ENCODE data around the gene SERINC5. TPM values are rescaled to one million over a fixed set of nuclear protein-coding genes. Genes with fewer than 3 reads are reported as not detected.
"Not testable (repeated sequence)": the region's sequence is repeated elsewhere in the genome, so short reads cannot be mapped to it uniquely, and the experiment has no call there.

SERINC5 gene
- total RNA-seq, 2 experiments from 2014 or later = 85.7 to 88.8 TPM

- Mint-ChIP-seq H3K4me1 (peaks cover 54% of the 10 kb centered on the region), H3K36me3 (ENCODE audit: low read depth) (peaks cover 74% of the 10 kb centered on the region), H3K4me3 (no peak overlapping the region), H3K9me3 (no peaks in the 10 kb centered on the region), H3K27me3 (no peaks in the 10 kb centered on the region), H3K27ac (peak overlapping the region; percentile 58)
- no peak for DNase-seq
- ChIA-PET POLR2A (interaction anchor here (0.7 kb wide), 1 partner anchor 48 kb away, joined by 3 read pairs; no protein-coding TSS in a partner anchor), CTCF (interaction anchor here (0.6 to 7.6 kb wide), 7 partner anchors 11 to 69 kb away, joined by 3 to 36 read pairs (median 5); no protein-coding TSS in a partner anchor)
Measured at GRCh38 chr5:80204808-80205614, 50.8 kb downstream of the SERINC5 start.

- Mint-ChIP-seq H3K36me3 (ENCODE audit: low read depth) (peaks cover 85% of the 10 kb centered on the region), H3K4me1 (peaks cover 60% of the 10 kb centered on the region)
- POLR2A ChIA-PET, H3K9me3 Mint-ChIP-seq, DNase-seq, H3K27me3 Mint-ChIP-seq, H3K27ac Mint-ChIP-seq, H3K4me3 Mint-ChIP-seq: not testable (repeated sequence)
- CTCF ChIA-PET = interaction anchor here (7.6 kb wide), 1 partner anchor 8 kb away, joined by 36 read pairs; no protein-coding TSS in a partner anchor
Measured at GRCh38 chr5:80201763-80202162, 54.1 kb downstream of the SERINC5 start.

- no peak overlapping the region for H3K4me3 Mint-ChIP-seq
- H3K36me3 Mint-ChIP-seq (ENCODE audit: low read depth) = peaks cover 78% of the 10 kb centered on the region
- ChIA-PET CTCF (interaction anchor here (1.5 kb wide), 1 partner anchor 46 kb away, joined by 4 read pairs; no protein-coding TSS in a partner anchor), POLR2A (no interaction called here)
- no peaks in the 10 kb centered on the region for H3K27me3 Mint-ChIP-seq
- peaks cover 57% of the 10 kb centered on the region for H3K4me1 Mint-ChIP-seq
- peak overlapping the region; percentile 27 for H3K27ac Mint-ChIP-seq
- no peaks in the 10 kb centered on the region for H3K9me3 Mint-ChIP-seq
- DNase-seq = no peak
Measured at GRCh38 chr5:80198920-80199319, 56.9 kb downstream of the SERINC5 start.

GRCh38 chr5:80198399-80198798 is 57.4 kb downstream of the SERINC5 start:
- Mint-ChIP-seq H3K9me3 (no peaks in the 10 kb centered on the region), H3K36me3 (ENCODE audit: low read depth) (peaks cover 78% of the 10 kb centered on the region), H3K27me3 (no peaks in the 10 kb centered on the region), H3K4me1 (peaks cover 61% of the 10 kb centered on the region), H3K27ac (peak overlapping the region; percentile 27), H3K4me3 (no peak overlapping the region)
- CTCF ChIA-PET = interaction anchor here (0.9 to 1.5 kb wide), 4 partner anchors 12 to 77 kb away, joined by 3 to 5 read pairs (median 4); no protein-coding TSS in a partner anchor
- no peak for DNase-seq
- POLR2A ChIA-PET = no interaction called here

GRCh38 chr5:80195837-80196400 is 59.9 kb downstream of the SERINC5 start:
- peaks cover 70% of the 10 kb centered on the region for H3K36me3 Mint-ChIP-seq (ENCODE audit: low read depth)
- H3K27me3 Mint-ChIP-seq = no peaks in the 10 kb centered on the region
- H3K9me3 Mint-ChIP-seq = no peaks in the 10 kb centered on the region
- H3K27ac Mint-ChIP-seq = peak overlapping the region; percentile 47
- ChIA-PET CTCF (interaction anchor here (0.9 to 4.5 kb wide), 5 partner anchors 8 to 51 kb away, joined by 3 to 36 read pairs (median 4); no protein-coding TSS in a partner anchor), POLR2A (no interaction called here)
- peaks cover 77% of the 10 kb centered on the region for H3K4me1 Mint-ChIP-seq
- no peak overlapping the region for H3K4me3 Mint-ChIP-seq
- DNase-seq = no peak

GRCh38 chr5:80194468-80194867 is 61.4 kb downstream of the SERINC5 start:
- H3K27me3 Mint-ChIP-seq = no peaks in the 10 kb centered on the region
- no peaks in the 10 kb centered on the region for H3K9me3 Mint-ChIP-seq
- peak; percentile 40 for DNase-seq
- peak overlapping the region; percentile 33 for H3K4me3 Mint-ChIP-seq
- ChIA-PET CTCF (interaction anchor here (0.6 to 4.5 kb wide), 5 partner anchors 10 to 313 kb away, joined by 3 to 36 read pairs (median 3); no protein-coding TSS in a partner anchor), POLR2A (no interaction called here)
- H3K27ac Mint-ChIP-seq = peak overlapping the region; percentile 94
- H3K36me3 Mint-ChIP-seq (ENCODE audit: low read depth) = peaks cover 70% of the 10 kb centered on the region
- H3K4me1 Mint-ChIP-seq = peaks cover 87% of the 10 kb centered on the region

- ChIA-PET CTCF (interaction anchor here (0.5 to 4.5 kb wide), 7 partner anchors 11 to 220 kb away, joined by 3 to 36 read pairs (median 3); no protein-coding TSS in a partner anchor), POLR2A (no interaction called here)
- peaks cover 65% of the 10 kb centered on the region for H3K36me3 Mint-ChIP-seq (ENCODE audit: low read depth)
- H3K4me1 Mint-ChIP-seq = peaks cover 87% of the 10 kb centered on the region
- H3K9me3 Mint-ChIP-seq = no peaks in the 10 kb centered on the region
- H3K27ac Mint-ChIP-seq = peak overlapping the region; percentile 94
- H3K4me3 Mint-ChIP-seq = peak overlapping the region; percentile 63
- no peak for DNase-seq
- H3K27me3 Mint-ChIP-seq = no peaks in the 10 kb centered on the region
Measured at GRCh38 chr5:80193401-80193800, 62.4 kb downstream of the SERINC5 start.

GRCh38 chr5:80192507-80193241 is 63.2 kb downstream of the SERINC5 start:
- Mint-ChIP-seq H3K4me3 (peak overlapping the region; percentile 63), H3K4me1 (peaks cover 86% of the 10 kb centered on the region), H3K9me3 (no peaks in the 10 kb centered on the region), H3K27ac (peak overlapping the region; percentile 94), H3K36me3 (ENCODE audit: low read depth) (peaks cover 62% of the 10 kb centered on the region), H3K27me3 (no peaks in the 10 kb centered on the region)
- ChIA-PET CTCF (interaction anchor here (0.6 to 4.5 kb wide), 11 partner anchors 10 to 219 kb away, joined by 3 to 36 read pairs (median 3); no protein-coding TSS in a partner anchor), POLR2A (interaction anchor here (1.1 kb wide), 1 partner anchor 62 kb away, joined by 4 read pairs; no protein-coding TSS in a partner anchor)
- DNase-seq = peak; percentile 35

- no peaks in the 10 kb centered on the region for H3K9me3 Mint-ChIP-seq
- CTCF ChIA-PET = interaction anchor here (0.8 to 4.5 kb wide), 6 partner anchors 9 to 63 kb away, joined by 3 to 36 read pairs (median 4); no protein-coding TSS in a partner anchor
- peak; percentile 63 for DNase-seq
- H3K27ac Mint-ChIP-seq = peak overlapping the region; percentile 94
- no peaks in the 10 kb centered on the region for H3K27me3 Mint-ChIP-seq
- H3K36me3 Mint-ChIP-seq (ENCODE audit: low read depth) = peaks cover 60% of the 10 kb centered on the region
- H3K4me1 Mint-ChIP-seq = peaks cover 86% of the 10 kb centered on the region
- H3K4me3 Mint-ChIP-seq = peak overlapping the region; percentile 63
- POLR2A ChIA-PET = interaction anchor here (1.1 kb wide), 1 partner anchor 63 kb away, joined by 4 read pairs; no protein-coding TSS in a partner anchor
Measured at GRCh38 chr5:80191991-80192398, 63.9 kb downstream of the SERINC5 start.

GRCh38 chr5:80191397-80191796 is 64.5 kb downstream of the SERINC5 start:
- ChIA-PET POLR2A (no interaction called here), CTCF (interaction anchor here (0.9 to 4.5 kb wide), 3 partner anchors 13 to 25 kb away, joined by 3 to 36 read pairs (median 5); no protein-coding TSS in a partner anchor)
- peaks cover 87% of the 10 kb centered on the region for H3K4me1 Mint-ChIP-seq
- DNase-seq = no peak
- H3K36me3 Mint-ChIP-seq (ENCODE audit: low read depth) = peaks cover 61% of the 10 kb centered on the region
- H3K27ac Mint-ChIP-seq = peak overlapping the region; percentile 94
- H3K9me3 Mint-ChIP-seq = no peaks in the 10 kb centered on the region
- peak overlapping the region; percentile 63 for H3K4me3 Mint-ChIP-seq
- H3K27me3 Mint-ChIP-seq = no peaks in the 10 kb centered on the region

GRCh38 chr5:80190960-80191359 is 64.9 kb downstream of the SERINC5 start:
- POLR2A ChIA-PET = no interaction called here
- Mint-ChIP-seq H3K27ac (peak overlapping the region; percentile 94), H3K9me3 (no peaks in the 10 kb centered on the region)

GRCh38 chr5:80189701-80190100 is 66.1 kb downstream of the SERINC5 start:
- CTCF ChIA-PET = interaction anchor here (0.6 to 1.1 kb wide), 3 partner anchors 14 to 627 kb away, joined by 3 to 5 read pairs (median 4); no protein-coding TSS in a partner anchor
- POLR2A ChIA-PET = no interaction called here
- Mint-ChIP-seq H3K9me3 (no peaks in the 10 kb centered on the region), H3K27ac (peak overlapping the region; percentile 94), H3K27me3 (no peaks in the 10 kb centered on the region), H3K4me3 (peak overlapping the region; percentile 78), H3K36me3 (ENCODE audit: low read depth) (peaks cover 64% of the 10 kb centered on the region), H3K4me1 (peaks cover 88% of the 10 kb centered on the region)
- no peak for DNase-seq

More at GRCh38 chr5:80190960-80191359, 64.9 kb downstream of the SERINC5 start:
- CTCF ChIA-PET = interaction anchor here (0.7 kb wide), 1 partner anchor 12 kb away, joined by 3 read pairs; no protein-coding TSS in a partner anchor
- peaks cover 60% of the 10 kb centered on the region for H3K36me3 Mint-ChIP-seq (ENCODE audit: low read depth)
- H3K4me1 Mint-ChIP-seq = peaks cover 86% of the 10 kb centered on the region
- H3K4me3 Mint-ChIP-seq = peak overlapping the region; percentile 39
- no peak for DNase-seq
- no peaks in the 10 kb centered on the region for H3K27me3 Mint-ChIP-seq
